ENCODE results near the gene BEGAIN.

The BEGAIN gene

DNA sequence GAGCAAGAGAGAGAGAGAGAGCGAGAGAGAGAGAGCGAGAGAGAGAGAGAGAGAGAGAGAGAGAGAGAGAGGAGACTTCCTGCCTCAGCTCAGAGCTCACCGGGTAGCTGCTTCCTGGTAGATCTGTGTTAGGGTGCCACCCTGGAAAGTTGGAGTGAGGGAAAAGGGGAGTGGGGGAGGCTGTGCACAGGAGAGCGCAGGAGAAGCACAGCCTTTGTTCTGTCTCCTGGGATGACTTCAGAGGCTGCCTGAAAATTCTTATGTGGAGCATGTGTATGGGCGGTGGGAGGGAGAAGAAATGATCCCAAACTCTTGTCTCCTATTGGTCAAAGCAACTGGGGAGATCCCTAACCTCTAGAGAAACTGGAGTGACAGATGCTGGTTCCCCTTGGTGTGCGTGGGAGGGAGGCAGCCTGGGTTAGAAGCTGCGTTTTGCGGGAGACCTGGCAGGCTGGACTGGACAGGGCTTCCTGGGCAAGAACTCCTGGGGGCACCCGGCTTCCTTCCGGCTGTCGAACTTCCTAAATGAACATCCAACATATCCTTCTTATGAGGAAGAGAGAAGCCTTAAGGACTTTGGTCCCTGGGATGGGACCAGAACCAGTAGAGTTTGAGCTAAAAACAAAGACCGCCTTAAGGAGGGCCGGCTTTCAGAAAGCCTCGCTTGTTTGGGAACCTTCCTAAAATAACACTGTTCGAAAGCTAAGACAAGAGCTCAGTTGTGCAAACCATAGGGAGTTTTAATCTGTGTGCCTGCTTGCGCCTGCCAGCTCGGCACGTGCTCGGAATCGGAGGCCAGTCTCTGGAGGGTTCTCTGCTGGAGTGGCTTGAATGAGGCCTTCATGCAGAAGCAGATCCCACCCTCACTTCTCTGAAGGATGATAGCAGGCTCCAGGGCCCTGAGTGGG lies 30.4 kb upstream of the BEGAIN start:
- no peak overlapping the region for H3K4me3 ChIP-seq (ENCODE audit: low read depth, low read length)
- DNase-seq (ENCODE audit: low read depth) = no peak

DNA sequence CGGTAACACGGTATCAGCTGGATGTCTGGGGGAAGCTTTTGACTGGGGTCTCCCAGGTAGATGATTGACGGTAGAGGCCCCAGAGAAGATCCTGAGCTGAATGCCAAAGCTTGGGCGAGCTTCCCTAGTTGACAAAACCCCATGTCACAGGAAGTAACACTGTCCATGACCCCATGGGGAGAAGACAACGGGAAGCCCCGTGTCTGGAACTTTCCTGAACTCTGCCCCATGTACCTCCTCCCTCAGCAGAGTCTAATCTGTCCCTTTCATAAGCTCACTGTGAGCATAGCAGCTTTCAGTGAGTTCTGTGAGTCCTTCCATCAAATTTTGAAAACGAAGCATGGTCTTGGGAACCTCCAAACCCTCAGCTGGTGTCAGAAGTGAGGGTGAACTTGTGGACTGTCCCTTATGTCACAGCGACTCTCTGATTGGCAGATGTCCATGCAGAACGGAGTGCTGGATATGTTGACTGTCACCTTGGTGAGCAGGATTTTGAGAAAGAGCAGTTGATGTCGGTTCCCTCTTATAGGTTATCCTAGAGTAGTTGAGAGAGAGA lies 29.7 kb upstream of the BEGAIN start:
- no peak overlapping the region for H3K4me3 ChIP-seq (ENCODE audit: low read depth, low read length)
- no peak for DNase-seq (ENCODE audit: low read depth)

DNA sequence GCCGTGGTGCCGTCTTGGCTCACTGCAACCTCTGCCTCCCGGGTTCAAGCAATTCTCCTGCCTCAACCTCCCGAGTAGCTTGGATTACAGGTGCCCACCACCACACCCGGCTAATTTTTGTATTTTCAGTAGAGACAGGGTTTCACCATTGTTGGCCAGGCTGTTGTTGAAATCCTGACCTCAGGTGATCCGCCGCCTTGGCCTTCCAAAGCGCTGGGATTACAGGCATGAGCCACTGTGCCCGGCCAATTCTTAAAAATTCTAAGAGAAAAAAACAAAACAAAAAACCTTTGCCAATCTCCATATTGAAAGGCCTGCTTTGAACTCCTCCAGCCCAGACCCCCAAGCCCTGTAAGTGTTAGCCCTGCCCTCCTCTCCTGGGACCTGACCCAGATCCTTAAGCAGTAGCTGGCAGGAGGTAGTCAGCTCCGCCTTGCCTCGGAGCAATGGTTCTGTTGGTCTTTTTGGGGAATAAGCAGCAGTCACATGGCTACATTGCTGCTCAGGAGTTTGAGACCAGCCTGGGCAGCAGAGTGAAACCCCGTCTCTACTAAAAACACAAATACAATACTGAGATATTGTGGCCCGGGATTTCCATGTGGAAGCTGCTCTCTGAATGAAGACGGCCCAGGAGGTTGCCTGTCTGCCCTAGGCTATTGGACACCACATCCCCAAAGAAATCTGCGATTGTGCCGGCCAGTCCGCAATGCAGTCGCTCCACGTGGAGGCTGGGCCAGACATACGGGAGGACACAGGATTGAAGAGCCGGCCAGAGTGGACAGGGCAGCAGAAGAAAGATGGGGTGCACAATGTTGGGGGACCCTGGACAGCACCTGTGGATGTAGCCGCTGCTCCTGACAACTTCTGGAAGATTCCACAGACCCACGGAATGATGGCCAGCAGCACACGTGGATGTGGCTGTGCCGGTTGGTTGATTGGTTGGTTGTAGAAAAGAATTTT lies 28.8 kb upstream of the BEGAIN start:
- no peak overlapping the region for H3K4me3 ChIP-seq (ENCODE audit: low read depth, low read length)
- no peak for DNase-seq (ENCODE audit: low read depth)

DNA sequence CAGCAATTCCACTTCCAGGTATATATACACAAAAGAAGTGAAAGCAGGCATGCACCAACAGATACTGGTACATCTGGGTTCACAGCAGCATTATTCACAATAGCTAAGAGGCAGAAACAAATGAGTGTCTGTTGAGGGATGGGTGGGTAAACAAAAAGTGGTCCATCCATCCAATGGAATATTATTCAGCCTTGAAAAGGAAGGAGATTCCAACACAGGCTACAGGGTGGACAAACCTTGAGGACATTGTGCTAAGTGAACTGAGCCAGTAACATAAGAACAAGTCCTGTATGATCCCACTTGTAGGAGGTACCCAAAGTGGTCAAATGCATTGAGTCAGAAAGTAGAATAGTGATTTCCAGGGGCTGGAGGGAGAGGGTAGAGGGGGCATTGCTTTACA lies 27.6 kb upstream of the BEGAIN start:
- H3K4me3 ChIP-seq (ENCODE audit: low read depth, low read length) = no peak overlapping the region
- no peak for DNase-seq (ENCODE audit: low read depth)

DNA sequence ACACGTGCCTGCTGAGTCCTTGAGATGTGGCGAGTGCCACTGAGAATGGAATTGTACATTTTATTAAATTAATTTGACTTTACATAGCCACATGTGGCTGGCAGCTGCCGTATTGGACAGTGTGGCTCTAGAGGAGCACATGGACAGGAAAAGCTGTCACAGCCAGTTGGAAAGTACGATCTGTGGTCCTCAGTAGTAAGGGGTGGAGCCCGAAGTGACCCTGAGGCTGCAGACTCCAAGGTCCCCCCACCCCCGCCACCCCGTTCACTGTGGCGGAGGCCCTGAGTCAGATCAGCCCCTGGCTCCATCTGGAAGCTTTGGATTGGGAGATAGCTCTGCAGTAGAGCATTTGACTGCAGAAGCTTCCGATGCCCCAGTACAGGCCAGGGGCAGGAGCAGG lies 25.8 kb upstream of the BEGAIN start:
- no peak for DNase-seq (ENCODE audit: low read depth)

DNA sequence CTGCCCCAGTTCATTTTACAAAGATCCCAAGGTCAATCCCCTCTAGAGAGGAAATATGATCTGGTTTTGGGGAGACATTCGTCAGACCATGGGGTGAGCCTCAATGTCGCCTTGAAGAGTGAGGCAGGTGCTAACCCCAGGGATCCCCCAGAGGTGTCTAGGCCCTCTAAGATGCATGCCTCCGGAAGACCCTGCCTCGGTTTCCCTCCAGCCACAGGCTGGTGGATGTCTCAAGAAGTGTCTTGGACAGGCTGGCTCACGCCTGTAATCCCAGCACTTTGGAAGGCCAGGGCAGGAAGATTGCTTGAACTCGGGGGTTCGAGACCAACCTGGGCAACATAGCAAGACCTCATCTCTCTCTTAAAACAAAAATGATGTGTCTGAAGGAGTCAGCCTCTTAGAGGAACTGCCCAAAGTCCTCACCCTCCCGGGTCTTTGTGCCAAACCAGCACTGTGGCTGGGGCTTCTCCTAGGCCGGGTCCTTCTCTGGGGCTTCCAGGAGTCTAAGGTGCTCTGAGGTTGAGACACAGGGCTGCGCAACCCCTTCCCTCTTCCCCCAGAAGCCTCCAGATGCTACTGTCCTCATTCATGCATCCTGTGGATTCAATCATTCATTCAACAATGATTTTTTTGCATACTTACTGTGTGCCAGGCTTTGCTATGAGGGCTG lies 24.7 kb upstream of the BEGAIN start:
- DNase-seq (ENCODE audit: low read depth) = no peak
- no peak overlapping the region for H3K4me3 ChIP-seq (ENCODE audit: low read depth, low read length)

More for the DNA sequence above, 25.8 kb upstream of the BEGAIN start:
- no peak overlapping the region for H3K4me3 ChIP-seq (ENCODE audit: low read depth, low read length)

DNA sequence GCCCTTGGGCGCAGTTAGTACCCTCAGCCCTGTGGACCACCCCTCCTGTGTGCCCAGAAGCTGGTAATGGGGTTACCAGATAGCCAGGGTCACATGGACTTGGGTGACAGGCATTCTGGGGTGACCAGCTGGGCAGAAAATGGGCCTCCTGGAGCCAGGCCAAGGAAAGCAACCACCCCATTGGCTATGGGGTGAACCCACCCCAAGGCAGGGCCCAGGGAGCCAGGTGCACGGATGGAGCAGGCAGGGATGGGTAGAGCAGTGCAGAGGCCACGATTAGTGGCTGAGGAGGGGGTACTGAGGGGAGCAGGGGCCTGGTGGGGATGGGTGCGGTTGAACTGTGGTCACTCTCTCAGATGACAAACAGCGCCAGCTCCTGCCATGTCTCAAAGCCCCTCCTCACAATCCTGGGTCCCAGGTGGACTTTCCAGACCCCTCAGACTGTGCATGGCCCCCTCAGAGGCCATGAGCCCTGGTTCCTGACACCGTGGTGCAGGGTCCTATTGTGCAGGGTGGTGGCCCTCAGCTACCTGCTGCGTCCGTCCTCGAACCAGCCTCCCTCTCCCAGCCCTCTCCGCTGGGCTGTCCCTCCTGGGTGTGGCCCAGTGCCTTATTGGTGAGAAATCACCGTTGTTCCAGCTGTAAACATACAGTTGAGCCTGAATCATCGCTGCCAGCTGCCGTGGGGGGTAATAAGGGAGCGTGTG lies 23.4 kb upstream of the BEGAIN start:
- H3K4me3 ChIP-seq (ENCODE audit: low read depth, low read length) = no peak overlapping the region
- DNase-seq (ENCODE audit: low read depth) = no peak

DNA sequence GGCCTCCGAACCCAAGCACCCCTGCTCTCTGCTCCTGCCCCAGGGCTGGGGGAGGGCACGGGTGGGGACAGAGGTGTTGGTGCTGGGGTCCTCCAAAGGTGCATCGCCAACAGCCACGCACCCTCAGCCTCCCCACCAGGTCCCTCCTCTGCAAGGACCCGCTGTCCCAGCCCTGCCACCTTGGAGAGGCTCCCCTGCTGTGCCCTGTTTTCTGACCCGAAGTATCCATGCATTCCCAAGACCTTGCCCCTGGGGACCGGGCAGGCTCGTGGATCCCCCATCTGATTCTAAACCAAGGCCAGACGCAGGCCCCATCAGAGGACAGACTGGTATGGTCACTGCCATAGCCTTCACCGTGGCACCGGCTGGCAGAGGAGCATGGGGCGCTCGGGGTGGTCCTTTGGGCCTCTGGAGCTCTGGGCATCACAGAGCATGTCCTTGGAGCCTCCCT lies 22.7 kb upstream of the BEGAIN start:
- DNase-seq (ENCODE audit: low read depth) = no peak
- H3K4me3 ChIP-seq (ENCODE audit: low read depth, low read length) = no peak overlapping the region

DNA sequence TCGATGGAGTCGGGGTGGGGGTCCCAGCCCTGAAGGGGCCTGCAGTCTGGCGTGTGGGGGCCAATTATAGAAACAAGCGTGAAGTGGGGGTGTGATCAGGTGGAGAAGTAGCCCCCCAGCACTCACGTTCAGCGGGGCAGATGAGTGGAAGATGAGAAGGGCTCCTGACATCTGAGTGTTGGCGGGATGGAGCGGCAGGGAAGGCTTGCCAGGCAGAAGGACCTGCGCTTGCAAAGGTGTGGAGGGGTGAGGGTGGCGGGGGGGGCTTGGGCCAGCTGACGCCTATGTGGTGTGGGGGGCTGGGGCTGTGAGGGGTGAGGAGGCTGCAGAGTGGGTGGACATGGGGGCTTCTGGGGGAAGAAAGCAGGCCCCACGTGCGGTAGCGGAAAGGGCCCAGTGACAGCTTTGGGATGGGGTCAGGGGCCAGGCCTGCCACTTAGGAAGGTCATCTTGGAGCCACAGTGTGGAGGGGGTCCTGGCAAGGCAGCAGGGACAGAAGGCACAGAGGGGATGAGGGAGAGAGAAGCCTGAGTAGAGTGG lies 22.2 kb upstream of the BEGAIN start:
- no peak overlapping the region for H3K4me3 ChIP-seq (ENCODE audit: low read depth, low read length)
- DNase-seq (ENCODE audit: low read depth) = no peak

DNA sequence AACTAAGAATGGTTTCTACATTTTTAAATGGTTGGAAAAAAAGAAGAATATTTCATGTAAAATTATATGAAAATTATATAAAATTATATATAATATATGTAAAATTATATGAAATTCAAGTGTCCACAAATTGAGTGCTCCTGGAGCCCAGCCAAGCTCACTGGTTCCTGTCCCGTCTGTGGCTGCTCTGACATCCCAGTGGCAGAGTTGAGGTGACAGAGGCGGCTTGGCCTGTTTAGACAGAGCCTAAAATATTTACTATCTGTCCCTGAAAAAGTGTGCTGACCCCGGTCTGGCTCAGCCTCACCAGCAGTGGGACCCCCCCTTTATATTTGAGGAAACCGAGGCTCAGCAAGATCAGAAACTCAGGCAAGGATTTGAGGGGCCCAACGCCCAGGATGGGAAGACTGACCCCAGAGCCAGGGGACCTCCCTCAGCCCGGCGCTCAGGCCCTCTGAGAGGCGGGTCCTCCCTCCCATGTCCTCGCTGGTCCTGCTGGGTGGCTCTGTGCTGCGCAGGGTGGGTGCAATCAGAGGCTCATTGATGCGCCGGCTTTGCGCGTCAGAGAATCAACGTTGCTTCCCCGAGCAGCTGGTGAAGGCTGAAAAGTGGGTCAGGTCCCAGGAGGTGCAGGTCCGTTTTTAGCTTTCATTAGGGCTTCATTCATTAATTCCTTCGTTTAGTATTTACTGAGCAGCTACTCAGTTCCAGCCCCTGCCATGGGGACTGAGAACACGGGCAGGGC lies 21.5 kb upstream of the BEGAIN start:
- no peak overlapping the region for H3K4me3 ChIP-seq (ENCODE audit: low read depth, low read length)
- DNase-seq (ENCODE audit: low read depth) = no peak

DNA sequence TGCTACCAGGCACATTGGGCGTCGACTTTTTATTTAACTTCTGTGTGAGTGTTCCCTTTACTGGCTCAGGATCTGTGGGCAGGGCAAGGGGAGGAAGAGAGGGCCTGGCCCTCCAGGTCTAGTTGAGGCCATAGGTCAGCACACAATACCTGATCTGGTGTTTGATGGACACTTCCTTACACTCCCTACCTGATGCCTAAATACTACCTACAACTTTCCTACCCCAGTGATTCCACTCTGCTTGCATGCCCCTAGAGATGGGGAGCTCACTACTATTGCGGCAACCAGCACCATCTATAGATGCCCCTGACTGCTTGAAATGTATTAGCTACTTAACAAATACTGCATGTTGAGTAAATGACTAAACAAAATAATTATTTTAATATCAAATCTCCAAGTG lies 20.8 kb upstream of the BEGAIN start:
- DNase-seq (ENCODE audit: low read depth) = no peak
- no peak overlapping the region for H3K4me3 ChIP-seq (ENCODE audit: low read depth, low read length)

DNA sequence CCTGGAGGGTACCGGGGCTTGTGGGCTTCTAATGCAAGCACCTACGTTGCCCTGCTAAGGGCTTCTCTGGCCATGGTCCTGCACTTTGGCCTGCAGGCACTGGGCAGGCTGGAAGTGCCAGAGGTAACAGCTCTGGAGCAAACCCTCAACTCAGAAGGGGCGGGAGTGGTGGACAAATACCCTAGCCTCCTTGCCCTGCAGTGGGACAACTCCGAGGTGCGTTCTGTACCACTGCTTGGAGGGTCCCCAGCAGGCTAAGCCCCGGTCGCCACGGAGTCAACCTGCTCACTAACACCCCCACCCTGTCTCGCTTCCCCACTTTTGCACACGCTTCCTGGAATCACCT lies 20.4 kb upstream of the BEGAIN start:
- no peak for DNase-seq (ENCODE audit: low read depth)
- no peak overlapping the region for H3K4me3 ChIP-seq (ENCODE audit: low read depth, low read length)

DNA sequence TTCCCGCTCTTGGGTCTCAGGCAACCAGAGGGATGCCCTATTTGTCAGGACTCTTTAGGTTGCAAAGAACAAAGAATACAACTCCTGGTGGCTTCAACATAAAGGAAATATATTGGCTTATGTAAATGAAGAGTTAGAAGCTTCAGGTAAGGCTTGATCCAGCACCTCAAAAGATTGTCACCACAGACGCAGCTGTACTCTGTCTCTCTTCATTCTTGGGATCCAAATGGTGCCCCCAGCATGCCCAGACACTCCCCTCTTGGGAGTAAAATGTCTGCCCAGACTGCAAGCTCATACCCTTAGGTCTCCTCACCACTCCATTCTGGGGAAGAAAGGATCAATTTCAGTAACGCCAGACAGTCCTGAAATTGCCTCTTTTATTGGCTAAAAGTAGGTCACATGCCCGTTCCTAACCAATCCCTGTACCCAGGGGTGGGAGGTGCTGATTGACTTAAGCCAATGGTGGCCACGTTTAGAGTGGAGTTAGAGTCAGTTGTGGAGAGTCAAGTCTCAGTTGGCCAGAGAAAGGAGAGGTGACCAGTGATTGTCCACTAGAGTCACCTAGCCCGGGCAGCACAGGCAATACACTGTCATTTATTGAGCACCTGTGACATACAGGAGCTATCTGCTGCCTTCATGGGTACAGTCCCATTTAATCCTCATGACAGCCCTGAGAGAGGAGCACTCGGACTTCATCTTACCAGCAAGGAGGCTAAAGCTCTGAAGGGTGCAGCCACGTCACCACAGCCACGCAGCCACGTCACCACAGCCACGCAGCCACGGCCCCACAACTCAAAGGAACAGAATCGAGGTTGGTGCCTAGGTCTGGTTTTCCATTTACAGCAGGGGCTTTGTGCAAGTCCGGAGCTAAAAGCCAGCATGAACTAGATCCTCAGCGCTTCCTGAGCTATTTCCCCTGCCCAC lies 19.7 kb upstream of the BEGAIN start:
- DNase-seq (ENCODE audit: low read depth) = no peak
- no peak overlapping the region for H3K4me3 ChIP-seq (ENCODE audit: low read depth, low read length)

DNA sequence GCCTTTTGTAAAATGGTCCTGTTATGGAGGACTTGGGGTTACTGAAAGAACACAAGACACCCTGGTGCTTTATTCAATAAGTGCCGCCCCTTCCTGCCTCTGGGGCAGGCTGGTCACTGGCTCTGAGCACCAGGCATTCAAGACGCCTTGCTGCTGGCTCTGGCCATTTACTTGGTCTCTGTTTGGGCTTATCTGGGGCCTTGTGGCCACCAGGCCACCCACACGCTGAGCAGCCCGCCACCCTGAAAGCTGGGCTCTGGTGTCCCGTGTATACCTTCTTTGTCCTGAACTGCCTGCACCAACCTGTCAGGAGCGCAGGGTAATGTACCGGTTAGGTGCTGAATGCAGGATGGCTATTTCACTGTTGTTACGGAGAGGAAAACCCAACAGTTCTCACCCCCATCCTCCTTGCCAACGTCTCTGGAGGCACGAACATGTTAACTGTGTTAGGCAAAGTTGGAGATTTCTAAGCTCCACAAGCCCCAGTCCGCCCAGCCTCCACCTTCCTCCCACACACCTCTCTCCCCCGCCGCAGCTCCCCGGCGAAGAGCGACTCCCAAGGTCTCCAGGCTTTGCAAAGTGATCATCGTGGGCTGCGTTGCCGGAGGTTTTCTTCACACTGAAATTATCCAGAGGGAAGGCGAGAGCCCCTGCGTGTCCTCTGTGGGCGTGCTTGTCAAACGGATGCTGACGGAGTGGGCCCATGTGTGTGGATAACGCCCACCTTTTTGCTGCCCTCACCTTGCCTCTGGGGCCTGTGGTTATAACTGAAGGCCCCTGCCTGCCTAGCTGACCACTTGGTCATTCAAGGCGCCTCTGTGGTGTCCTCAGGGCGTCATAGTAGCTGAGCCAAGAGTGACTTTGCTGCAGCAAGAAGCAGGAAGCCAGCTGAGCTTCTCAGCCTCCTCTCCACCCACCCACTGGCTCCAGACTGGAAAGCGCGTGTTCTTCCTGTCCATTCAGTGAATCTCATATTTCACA lies 18.8 kb upstream of the BEGAIN start:
- DNase-seq (ENCODE audit: low read depth) = no peak
- H3K4me3 ChIP-seq (ENCODE audit: low read depth, low read length) = no peak overlapping the region

DNA sequence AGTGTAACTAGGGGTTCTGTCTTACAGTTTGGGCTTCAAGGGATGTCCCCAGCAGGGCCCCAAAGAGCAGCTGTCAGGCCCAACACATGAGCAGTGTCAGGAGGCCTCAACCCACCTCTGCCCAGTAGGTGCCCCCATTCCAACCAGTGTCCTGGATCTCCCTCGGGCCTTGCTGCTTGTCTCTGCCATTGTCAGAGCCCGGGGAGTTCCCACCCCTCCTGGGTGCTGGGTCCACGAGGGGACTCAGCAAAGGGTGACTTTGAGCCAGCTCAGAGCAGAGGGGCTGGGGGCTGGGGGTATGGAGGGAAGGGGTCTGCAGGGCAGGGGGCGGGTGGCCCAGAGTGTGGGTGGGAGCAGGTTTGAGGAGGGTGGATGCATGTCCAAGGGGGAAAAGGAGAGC lies 18.0 kb upstream of the BEGAIN start:
- DNase-seq (ENCODE audit: low read depth) = no peak
- H3K4me3 ChIP-seq (ENCODE audit: low read depth, low read length) = no peak overlapping the region

DNA sequence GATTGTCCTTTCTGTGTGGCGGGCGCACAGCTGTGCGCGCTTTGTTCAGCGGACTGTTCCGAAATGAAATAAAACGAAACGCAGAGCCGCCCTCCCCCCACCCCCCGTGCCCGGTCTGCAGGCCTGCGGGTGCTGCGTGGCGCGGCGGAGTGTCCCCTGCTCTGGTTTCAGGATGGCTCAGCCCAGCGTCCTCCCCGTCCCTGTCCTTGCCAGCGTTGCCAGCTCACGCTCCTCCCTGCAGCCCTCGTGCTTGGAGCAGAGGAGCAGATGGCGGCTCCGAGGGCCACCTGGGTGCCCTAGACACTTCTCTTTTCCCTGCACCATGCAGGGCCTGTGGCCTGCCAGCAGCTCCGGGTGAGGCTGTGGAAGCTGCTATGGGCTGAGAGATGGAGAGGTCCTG lies 17.5 kb upstream of the BEGAIN start:
- no peak overlapping the region for H3K4me3 ChIP-seq (ENCODE audit: low read depth, low read length)

More for the DNA sequence above, 17.5 kb upstream of the BEGAIN start:
- no peak for DNase-seq (ENCODE audit: low read depth)

Data from skeletal muscle cell (primary cell).